Loucy (cell line): ENCODE data around the gene CCDC73.

Source experiments
- CTCF ChIP-seq: fragments of 200-600 bp; sonication (generic); conservative IDR thresholded peaks from 2 replicates; pipeline ENCODE4 v1.5.1; 2014; ENCODE audit warnings: mild to moderate bottlenecking, antibody characterized with exemption, low read length
- EZH2phosphoT487 ChIP-seq: fragments of 200-600 bp; IDR thresholded peaks from 2 replicates; pipeline ENCODE4 v1.6.1; 2018; ENCODE audit warnings: antibody characterized with exemption, mild to moderate bottlenecking, moderate library complexity, borderline replicate concordance

DNA sequence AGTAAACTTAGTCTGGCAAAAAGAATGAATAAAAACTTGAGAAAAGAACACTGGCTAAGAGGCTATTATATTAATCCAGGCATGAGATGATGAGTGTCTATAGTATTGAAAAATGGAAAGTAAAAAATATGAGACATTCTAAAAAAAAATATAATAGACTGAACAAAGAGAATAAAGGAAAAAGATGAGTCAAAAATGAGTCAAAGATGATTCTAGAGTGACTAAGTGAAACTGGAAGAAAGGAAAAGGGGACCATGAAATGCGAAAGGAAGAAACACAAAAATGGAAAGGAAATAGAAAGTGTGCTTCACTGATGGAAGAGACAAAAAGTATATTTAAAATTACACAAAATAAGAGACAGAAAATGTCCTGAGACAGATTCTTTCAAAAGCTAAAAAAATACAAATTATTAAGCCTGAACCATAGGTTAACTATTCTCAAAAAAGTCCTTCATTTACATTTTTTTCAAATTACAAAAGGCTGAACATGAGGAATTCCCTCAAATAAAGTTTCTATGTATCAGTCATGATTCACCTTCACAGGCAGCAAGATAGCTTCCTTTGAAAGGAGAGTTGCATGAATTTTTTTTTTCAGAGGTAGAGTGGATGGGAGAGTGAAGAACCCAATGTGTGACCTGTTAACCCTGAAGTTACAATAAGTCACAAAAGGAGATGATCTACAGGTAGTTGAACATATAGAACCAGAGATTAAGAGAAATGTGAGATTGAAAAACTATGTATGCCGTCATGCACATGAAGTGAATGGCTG, 135.6 kb downstream of the CCDC73 start:
- TF ChIP-seq CTCF (no peak), EZH2phosphoT487 (no peak)
